22Rv1 (cell line): Measurements from ENCODE around the gene TSPAN4.

Experiments used
- ZFX ChIP-seq: fragments of 450-650 bp; IDR thresholded peaks from 2 replicates; pipeline ENCODE4 v1.6.1; 2017; ENCODE audit warnings: antibody characterized with exemption, borderline replicate concordance
- TF ChIP-seq, protein P1 (sequence below): fragments of 450-650 bp; IDR thresholded peaks from 2 replicates; pipeline ENCODE4 v1.5.1; 2017; ENCODE audit warnings: mild to moderate bottlenecking

DNA sequence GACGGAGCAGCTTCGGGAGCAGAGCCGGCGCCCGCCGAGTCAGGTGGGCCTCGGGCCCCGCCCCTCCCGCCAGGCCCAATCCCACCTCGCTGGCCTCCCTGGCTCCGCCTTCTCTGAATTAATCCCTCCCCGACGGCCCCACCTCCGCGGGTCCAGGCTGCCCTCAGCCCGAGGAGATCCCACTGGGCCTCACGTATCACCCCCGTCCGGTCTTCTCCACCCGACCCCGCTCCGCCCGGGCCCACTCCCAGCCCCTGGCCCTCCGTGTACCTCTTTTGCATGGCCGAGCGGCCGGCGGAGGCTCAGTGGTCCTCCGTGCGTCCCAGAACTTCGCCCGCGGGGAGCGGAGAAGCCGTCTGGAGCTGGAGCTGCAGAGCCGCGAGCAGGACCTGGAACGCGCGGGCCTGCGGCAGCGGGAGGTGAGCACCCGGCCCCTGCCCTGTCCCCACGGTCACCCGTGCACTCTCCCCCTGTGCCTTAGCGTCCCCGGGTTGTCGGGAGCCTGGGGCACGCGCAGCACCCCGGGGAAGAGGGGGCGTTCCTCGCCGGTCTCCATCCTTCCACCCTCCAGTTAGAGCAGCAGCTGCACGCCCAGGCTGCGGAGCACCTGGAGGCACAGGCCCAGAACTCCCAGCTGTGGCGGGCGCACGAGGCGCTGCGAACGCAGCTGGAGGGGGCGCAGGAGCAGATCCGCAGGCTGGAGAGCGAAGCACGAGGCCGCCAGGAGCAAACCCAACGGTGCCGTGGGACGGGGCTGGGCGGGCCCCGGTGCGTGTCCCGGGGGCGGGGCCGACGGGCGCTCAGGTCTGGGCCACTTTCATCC is 12.1 kb upstream of the TSPAN4 start:
- TF ChIP-seq, protein P1, sequence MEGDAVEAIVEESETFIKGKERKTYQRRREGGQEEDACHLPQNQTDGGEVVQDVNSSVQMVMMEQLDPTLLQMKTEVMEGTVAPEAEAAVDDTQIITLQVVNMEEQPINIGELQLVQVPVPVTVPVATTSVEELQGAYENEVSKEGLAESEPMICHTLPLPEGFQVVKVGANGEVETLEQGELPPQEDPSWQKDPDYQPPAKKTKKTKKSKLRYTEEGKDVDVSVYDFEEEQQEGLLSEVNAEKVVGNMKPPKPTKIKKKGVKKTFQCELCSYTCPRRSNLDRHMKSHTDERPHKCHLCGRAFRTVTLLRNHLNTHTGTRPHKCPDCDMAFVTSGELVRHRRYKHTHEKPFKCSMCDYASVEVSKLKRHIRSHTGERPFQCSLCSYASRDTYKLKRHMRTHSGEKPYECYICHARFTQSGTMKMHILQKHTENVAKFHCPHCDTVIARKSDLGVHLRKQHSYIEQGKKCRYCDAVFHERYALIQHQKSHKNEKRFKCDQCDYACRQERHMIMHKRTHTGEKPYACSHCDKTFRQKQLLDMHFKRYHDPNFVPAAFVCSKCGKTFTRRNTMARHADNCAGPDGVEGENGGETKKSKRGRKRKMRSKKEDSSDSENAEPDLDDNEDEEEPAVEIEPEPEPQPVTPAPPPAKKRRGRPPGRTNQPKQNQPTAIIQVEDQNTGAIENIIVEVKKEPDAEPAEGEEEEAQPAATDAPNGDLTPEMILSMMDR, result no peak
- TF ChIP-seq ZFX, result no peak
